Breast epithelium (tissue), 4 donors: ENCODE results near the gene CAB39. TPM values are rescaled to one million over a fixed set of nuclear protein-coding genes. Genes with fewer than 3 reads are reported as not detected.

Experiments
- DNase-seq, 2 donors: peaks; one replicate each; pipeline ENCODE4 v3.0.0-alpha.2; 2019; ENCODE audit warnings: low spot score in 2 of 2
- H3K27ac ChIP-seq, 2 donors: fragments of 200-600 bp; sonication (generic) in 1 of 2; one replicate each; pipeline ENCODE4 v1.5.1; 2016 to 2019; ENCODE audit warnings: mild to moderate bottlenecking in 1 of 2
- H3K27me3 ChIP-seq, 2 donors: fragments of 200-600 bp; sonication (generic) in 1 of 2; one replicate each; pipeline versions ENCODE4 v1.5.1 to v1.6.0; 2017 to 2019; ENCODE audit warnings: control low read depth in 1 of 2, mild to moderate bottlenecking in 1 of 2
- H3K36me3 ChIP-seq: fragments of 200-600 bp; one replicate; pipeline ENCODE4 v1.5.1; 2019
- H3K4me1 ChIP-seq, 2 donors: fragments of 200-600 bp; sonication (generic); one replicate each; pipeline ENCODE4 v1.5.1; 2016 to 2019; ENCODE audit warnings: control low read depth in 1 of 2
- H3K4me3 ChIP-seq, 3 donors: fragments of 200-600 bp; sonication (generic); 1 replicate in 2 of 3; 2 replicates in 1 of 3; pipeline ENCODE4 v1.5.1; 2016 to 2019; ENCODE audit warnings: mild to moderate bottlenecking in 3 of 3, moderate library complexity in 2 of 3
- H3K9me3 ChIP-seq, 2 donors: fragments of 200-600 bp; sonication (generic) in 1 of 2; one replicate each; pipeline ENCODE4 v1.5.1; 2016 to 2019; ENCODE audit warnings: control low read depth in 1 of 2
- CTCF ChIP-seq, 3 donors: fragments of 450-650 bp; IDR thresholded peaks; one replicate each; pipeline ENCODE4 v1.5.1; 2016 to 2017; ENCODE audit warnings: antibody characterized with exemption in 3 of 3, mild to moderate bottlenecking in 3 of 3, moderate library complexity in 3 of 3
- POLR2A ChIP-seq: fragments of 450-650 bp; IDR thresholded peaks from one replicate; pipeline ENCODE4 v1.6.1; 2016; ENCODE audit warnings: antibody characterized with exemption, mild to moderate bottlenecking, moderate library complexity
- POLR2AphosphoS5 ChIP-seq, 3 donors: sonication (generic); formaldehyde crosslinking; IDR thresholded peaks; one replicate each; pipeline ENCODE4 v1.6.1; 2017; ENCODE audit warnings: antibody characterized with exemption in 3 of 3
- intact Hi-C: fragments of 100-400 bp; cut with DNase I; formaldehyde crosslinking; loops from one replicate; pipeline ENCODE4 v1.15.1; 2023; ENCODE audit warnings: low total_unique reads
- total RNA-seq, 3 donors: library from RNA; depleted of rRNA; stranded (reverse); fragments of >200 nt; gene quantifications; one replicate each; pipeline ENCODE4 v1.1.0, GENCODE V29; 2016

Gene CAB39
- total RNA-seq, 3 donors from 2014 or later = 79.0 to 85.9 (median 83.4) TPM

GRCh38 chr2:230809015-230809414, 96.4 kb downstream of the CAB39 start:
- no peaks in the 10 kb centered on the region for H3K9me3 ChIP-seq
- no peaks in the 10 kb centered on the region for H3K36me3 ChIP-seq
- no peak overlapping the region for H3K27ac ChIP-seq
- no peak for DNase-seq
- intact Hi-C loops = no loop called here
- H3K4me3 ChIP-seq = no peak overlapping the region
- TF ChIP-seq CTCF (IDR thresholded peaks at IDR 0.05) = no peak
- TF ChIP-seq POLR2AphosphoS5 (IDR thresholded peaks at IDR 0.05) = no peak
- no peak for TF ChIP-seq POLR2A
- no peaks in the 10 kb centered on the region for H3K27me3 ChIP-seq
- H3K4me1 ChIP-seq = no peaks in the 10 kb centered on the region

GRCh38 chr2:230809677-230810251, 97.1 kb downstream of the CAB39 start:
- Histone ChIP-seq H3K4me1 (no peaks in the 10 kb centered on the region), H3K4me3 (no peak overlapping the region), H3K36me3 (no peaks in the 10 kb centered on the region), H3K27ac (no peak overlapping the region), H3K9me3 (no peaks in the 10 kb centered on the region), H3K27me3 (no peaks in the 10 kb centered on the region)
- intact Hi-C loops = no loop called here
- TF ChIP-seq POLR2AphosphoS5 (IDR thresholded peaks at IDR 0.05) (no peak), POLR2A (no peak), CTCF (IDR thresholded peaks at IDR 0.05) (no peak)
- no peak for DNase-seq

GRCh38 chr2:230811508-230811907, 98.9 kb downstream of the CAB39 start:
- H3K4me1 ChIP-seq = no peaks in the 10 kb centered on the region
- H3K36me3 ChIP-seq = no peaks in the 10 kb centered on the region
- TF ChIP-seq CTCF (IDR thresholded peaks at IDR 0.05) (no peak), POLR2AphosphoS5 (IDR thresholded peaks at IDR 0.05) (no peak), POLR2A (no peak)
- intact Hi-C loops = no loop called here
- DNase-seq = no peak
- H3K27ac ChIP-seq = no peak overlapping the region
- H3K9me3 ChIP-seq = no peaks in the 10 kb centered on the region
- H3K4me3 ChIP-seq = no peak overlapping the region
- H3K27me3 ChIP-seq = no peaks in the 10 kb centered on the region

- Histone ChIP-seq H3K27me3 (no peaks in the 10 kb centered on the region), H3K9me3 (no peaks in the 10 kb centered on the region), H3K27ac (no peak overlapping the region), H3K4me3 (no peak overlapping the region), H3K36me3 (no peaks in the 10 kb centered on the region), H3K4me1 (no peaks in the 10 kb centered on the region)
- no peak for DNase-seq
- TF ChIP-seq POLR2A (no peak), POLR2AphosphoS5 (IDR thresholded peaks at IDR 0.05) (no peak), CTCF (IDR thresholded peaks at IDR 0.05) (no peak)
- intact Hi-C loops = no loop called here
Measured at GRCh38 chr2:230812033-230812432, 99.4 kb downstream of the CAB39 start.

GRCh38 chr2:230814616-230815015, 102.0 kb downstream of the CAB39 start:
- H3K4me1 ChIP-seq = no peaks in the 10 kb centered on the region
- H3K4me3 ChIP-seq = no peak overlapping the region
- TF ChIP-seq CTCF (IDR thresholded peaks at IDR 0.05) (no peak), POLR2AphosphoS5 (IDR thresholded peaks at IDR 0.05) (no peak), POLR2A (no peak)
- no peaks in the 10 kb centered on the region for H3K36me3 ChIP-seq
- DNase-seq = no peak
- H3K27me3 ChIP-seq = no peaks in the 10 kb centered on the region
- H3K9me3 ChIP-seq = no peaks in the 10 kb centered on the region
- no peak overlapping the region for H3K27ac ChIP-seq
- intact Hi-C loops = no loop called here
